Measurements from ENCODE around the gene CCDC158. TPM values are rescaled to one million over a fixed set of nuclear protein-coding genes. Genes with fewer than 3 reads are reported as not detected.
"Not testable (repeated sequence)": the region's sequence is repeated elsewhere in the genome, so short reads cannot be mapped to it uniquely, and the experiment has no call there.

The CCDC158 gene
- total and polyA plus RNA-seq, 2 experiments from 2014 or later: 0.21 to 0.27 TPM

GRCh38 chr4:76283900-76284299 is 137.0 kb downstream of the CCDC158 start (continued):
- no peak for TF ChIP-seq ZNF462 (CRISPR knock-in tag; IDR thresholded peaks at IDR 0.05)
- TF ChIP-seq ETS1 (IDR thresholded peaks at IDR 0.05): no peak

- H4K20me1 ChIP-seq (replicated peaks; ENCODE audit: insufficient read depth): no peaks in the 10 kb centered on the region
- H2AFZ ChIP-seq: no peak overlapping the region
- DNase-seq (ENCODE audit: low spot score) (no peak), ATAC-seq (no peak)
- H3K27ac ChIP-seq (ENCODE audit: low read depth): no peak overlapping the region
- H3K4me1 Mint-ChIP-seq: no peaks in the 10 kb centered on the region
- H3K27ac Mint-ChIP-seq: no peak overlapping the region
- no peak overlapping the region for H3K4me2 ChIP-seq
- H3K9me2 ChIP-seq (ENCODE audit: insufficient read depth): no peaks in the 10 kb centered on the region
- no peaks in the 10 kb centered on the region for H3K79me2 ChIP-seq (replicated peaks; ENCODE audit: insufficient read depth)
- H3K9me3 Mint-ChIP-seq: 0 out of 3 replicates have a peak, but pooled peaks cover 5% of the 10 kb centered on the region
- H3K36me3 ChIP-seq (ENCODE audit: insufficient read depth): no peaks in the 10 kb centered on the region
- H3K4me3 ChIP-seq: no peak overlapping the region
- no peaks in the 10 kb centered on the region for H3K4me1 ChIP-seq (ENCODE audit: insufficient read depth)
- peaks cover 2% of the 10 kb centered on the region for H3K27me3 Mint-ChIP-seq (ENCODE audit: insufficient read depth, low read depth, poor library complexity)
- no peak for TF ChIP-seq CTCF (conservative IDR thresholded peaks at IDR 0.05; ENCODE audit: low read depth in 2 of 2)
- no peak for TF ChIP-seq EZH2phosphoT487 (IDR thresholded peaks at IDR 0.05; ENCODE audit: unreplicated experiment)
- TF ChIP-seq NANOG (IDR thresholded peaks at IDR 0.05; ENCODE audit: borderline replicate concordance): no peak
- no peak for TF ChIP-seq STAT1 (IDR thresholded peaks at IDR 0.05; ENCODE audit: unreplicated experiment)
- no peaks in the 10 kb centered on the region for H3K27me3 ChIP-seq (ENCODE audit: insufficient read depth)
- H3F3A ChIP-seq (replicated peaks; ENCODE audit: low read depth): no peaks in the 10 kb centered on the region
- H3K36me3 Mint-ChIP-seq (ENCODE audit: low read depth): no peaks in the 10 kb centered on the region
- no peak overlapping the region for H3K4me3 Mint-ChIP-seq
These were observed 137.8 kb downstream of the CCDC158 start for GRCh38 chr4:76282941-76283689.

- not testable (repeated sequence) for H3K4me3 ChIP-seq; H2AFZ ChIP-seq; H3K27ac ChIP-seq (ENCODE audit: low read depth); H3K27me3 Mint-ChIP-seq (ENCODE audit: insufficient read depth, low read depth, poor library complexity); H3K9me3 Mint-ChIP-seq; H3K27me3 ChIP-seq (ENCODE audit: insufficient read depth); H3F3A ChIP-seq (replicated peaks; ENCODE audit: low read depth); H3K9me2 ChIP-seq (ENCODE audit: insufficient read depth); H3K36me3 Mint-ChIP-seq (ENCODE audit: low read depth); H3K36me3 ChIP-seq (ENCODE audit: insufficient read depth); H3K4me3 Mint-ChIP-seq; H3K27ac Mint-ChIP-seq; H3K79me2 ChIP-seq (replicated peaks; ENCODE audit: insufficient read depth); H3K4me1 ChIP-seq (ENCODE audit: insufficient read depth); H3K4me1 Mint-ChIP-seq; DNase-seq (ENCODE audit: low spot score); H4K20me1 ChIP-seq (replicated peaks; ENCODE audit: insufficient read depth); ATAC-seq; H3K4me2 ChIP-seq
These were observed 139.3 kb downstream of the CCDC158 start for GRCh38 chr4:76281594-76281993.
